HCT116 (cell line): Measurements from ENCODE around the gene AFTPH. TPM values are rescaled to one million over a fixed set of nuclear protein-coding genes. Genes with fewer than 3 reads are reported as not detected.

ENCODE experiments used
- ATAC-seq: fragments of 200-7000 bp; cut with Tn5 transposase; 2 replicates; pipeline ENCODE4 v1.9.1; 2020; ENCODE audit warnings: mild to moderate bottlenecking, moderate library complexity
- BruUV-seq: library from RNA; stranded (reverse); fragments of 400-500 nt; replicated peaks from 2 replicates; lab custom pipeline; 2021; lab: Mats Ljungman, UMichigan
- CTCF ChIA-PET: fragments of 300-600 bp; sonication (Branson Sonifier 250); formaldehyde crosslinking; loops from one replicate; lab custom pipeline; 2021; ENCODE audit warnings: antibody characterized with exemption; lab: Charles Lee
- POLR2A ChIA-PET: fragments of 300-600, 350-600 bp; sonication (Branson Sonifier 250); formaldehyde crosslinking; loops from one replicate; lab custom pipeline; 2021; ENCODE audit warnings: antibody characterized with exemption; lab: Charles Lee
- RAD21 ChIA-PET, 2 experiments: fragments of 300-600 bp; sonication (Branson Sonifier 250); formaldehyde crosslinking; loops; one replicate each; lab custom pipeline; 2023; ENCODE audit warnings: low total read pairs in 2 of 2; ENCODE audit not compliant: uncharacterized antibody in 2 of 2, unreplicated experiment in 2 of 2, low non-redundant PET in 1 of 2; lab: Charles Lee
- DNase-seq: peaks from one replicate; pipeline ENCODE4 v3.0.0-alpha.2; 2010; ENCODE audit warnings: low read depth, low spot score
- H2AFZ ChIP-seq: fragments of 200-600 bp; shearing (Covaris generic), sonication (generic); 2 replicates; pipeline ENCODE4 v1.6.1; 2017; ENCODE audit warnings: low read depth, mixed run types, mixed read lengths, antibody characterized with exemption, low read length; ENCODE audit not compliant: poor library complexity, severe bottlenecking
- H3K27ac ChIP-seq: 2 replicates; pipeline ENCODE4 v1.5.1; 2012; ENCODE audit warnings: low read depth, low read length
- H3K27me3 ChIP-seq: fragments of 200-600 bp; sonication (generic); 2 replicates; pipeline ENCODE4 v1.6.1; 2016; ENCODE audit warnings: mixed run types, low read length, mixed read lengths; ENCODE audit not compliant: insufficient read depth
- H3K36me3 ChIP-seq, 2 experiments: fragments of 200-500 bp in 1 of 2; fragments of 200-600 bp in 1 of 2; sonication (Bioruptor generic) in 1 of 2; sonication (generic) in 1 of 2; 2 replicates each; pipeline versions ENCODE4 v1.5.1 to v1.6.1; 2014 to 2016; ENCODE audit warnings: low read length in 2 of 2, inconsistent platforms in 1 of 2, mixed read lengths in 1 of 2, mixed run types in 1 of 2; ENCODE audit not compliant: insufficient read depth in 2 of 2, control insufficient read depth in 1 of 2
- H3K4me1 ChIP-seq, 2 experiments: fragments of 200-600 bp in 1 of 2; sonication (generic) in 1 of 2; 2 replicates each; pipeline versions ENCODE4 v1.5.1 to v1.6.1; 2012 to 2017; ENCODE audit warnings: low read length in 2 of 2, inconsistent platforms in 1 of 2, mild to moderate bottlenecking in 1 of 2, mixed read lengths in 1 of 2, mixed run types in 1 of 2, moderate library complexity in 1 of 2; ENCODE audit not compliant: insufficient read depth in 2 of 2, control insufficient read depth in 1 of 2
- H3K4me2 ChIP-seq: fragments of 200-600 bp; sonication (generic); 2 replicates; pipeline ENCODE4 v1.6.1; 2017; ENCODE audit warnings: mixed run types, low read length, mixed read lengths
- H3K4me3 ChIP-seq, 2 experiments: fragments of 200-600 bp in 1 of 2; sonication (generic) in 1 of 2; replicated peaks in 1 of 2; 2 replicates each; pipeline ENCODE4 v1.5.1; 2011 to 2016; ENCODE audit warnings: low read length in 2 of 2, control low read depth in 1 of 2, low read depth in 1 of 2, mild to moderate bottlenecking in 1 of 2, mixed read lengths in 1 of 2, mixed run types in 1 of 2
- H3K79me2 ChIP-seq: fragments of 200-600 bp; sonication (generic); 2 replicates; pipeline ENCODE4 v1.6.1; 2017; ENCODE audit warnings: mild to moderate bottlenecking, mixed run types, low read length, moderate library complexity, mixed read lengths; ENCODE audit not compliant: insufficient read depth
- H3K9ac ChIP-seq: fragments of 200-600 bp; sonication (generic); 2 replicates; pipeline ENCODE4 v1.6.1; 2016; ENCODE audit warnings: low read length, mixed read lengths
- H3K9me2 ChIP-seq: fragments of 200-600 bp; sonication (generic), shearing (Covaris generic); 2 replicates; pipeline ENCODE4 v1.6.1; 2017; ENCODE audit warnings: mixed run types, mild to moderate bottlenecking, moderate library complexity; ENCODE audit not compliant: insufficient read depth
- H3K9me3 ChIP-seq, 2 experiments: fragments of 200-500 bp in 1 of 2; fragments of 200-600 bp in 1 of 2; sonication (Bioruptor generic) in 1 of 2; sonication (generic) in 1 of 2; 2 replicates each; pipeline ENCODE4 v1.6.1; 2014 to 2017; ENCODE audit warnings: low read length in 2 of 2, mixed read lengths in 2 of 2, inconsistent platforms in 1 of 2, low read depth in 1 of 2, mild to moderate bottlenecking in 1 of 2, mixed run types in 1 of 2, moderate library complexity in 1 of 2; ENCODE audit not compliant: control insufficient read depth in 1 of 2, insufficient read depth in 1 of 2
- H4K20me1 ChIP-seq: fragments of 200-600 bp; sonication (generic), shearing (Covaris generic); 2 replicates; pipeline ENCODE4 v1.6.1; 2017; ENCODE audit warnings: mixed run types, mild to moderate bottlenecking, moderate library complexity; ENCODE audit not compliant: insufficient read depth
- ATF3 ChIP-seq: IDR thresholded peaks from 2 replicates; pipeline ENCODE4 v1.6.1; 2012
- CBX3 ChIP-seq: IDR thresholded peaks from 2 replicates; pipeline ENCODE4 v1.6.1; 2012; ENCODE audit warnings: low read depth
- EGR1 ChIP-seq: IDR thresholded peaks from 2 replicates; pipeline ENCODE4 v1.6.1; 2012; ENCODE audit warnings: low read depth
- ELF1 ChIP-seq: IDR thresholded peaks from 2 replicates; pipeline ENCODE4 v1.6.1; 2012; ENCODE audit warnings: low read depth, borderline replicate concordance
- EZH2 ChIP-seq: fragments of 200-600 bp; sonication (generic); IDR thresholded peaks from 2 replicates; pipeline ENCODE4 v1.6.1; 2017; ENCODE audit warnings: antibody characterized with exemption, mixed run types
- EZH2phosphoT487 ChIP-seq: fragments of 200-600 bp; IDR thresholded peaks from 2 replicates; pipeline ENCODE4 v1.6.1; 2018; ENCODE audit warnings: antibody characterized with exemption, borderline replicate concordance
- JUND ChIP-seq: IDR thresholded peaks from 2 replicates; pipeline ENCODE4 v1.6.1; 2012
- POLR2AphosphoS5 ChIP-seq: IDR thresholded peaks from 2 replicates; pipeline ENCODE4 v1.6.1; 2011; ENCODE audit warnings: mild to moderate bottlenecking, low read depth, low read length, moderate library complexity
- REST ChIP-seq: IDR thresholded peaks from 2 replicates; pipeline ENCODE4 v1.6.1; 2012; ENCODE audit warnings: low read depth
- SIN3A ChIP-seq: IDR thresholded peaks from 2 replicates; pipeline ENCODE4 v1.6.1; 2012; ENCODE audit warnings: low read depth
- SRF ChIP-seq: IDR thresholded peaks from 2 replicates; pipeline ENCODE4 v1.6.1; 2012; ENCODE audit warnings: low read depth
- TCF7L2 ChIP-seq: IDR thresholded peaks from 2 replicates; pipeline ENCODE4 v1.7.0; 2011; ENCODE audit warnings: borderline replicate concordance, inconsistent platforms; ENCODE audit not compliant: insufficient read depth, insufficient read length; ENCODE audit errors: extremely low read depth
- ZBTB33 ChIP-seq: IDR thresholded peaks from 2 replicates; pipeline ENCODE4 v1.6.1; 2011; ENCODE audit warnings: mild to moderate bottlenecking, low read length, moderate library complexity; ENCODE audit not compliant: insufficient replicate concordance; ENCODE audit errors: extremely low read depth
- ZFX ChIP-seq: fragments of 450-650 bp; IDR thresholded peaks from 2 replicates; pipeline ENCODE4 v1.6.1; 2017
- ZNF274 ChIP-seq: fragments of 200-500 bp; sonication (Bioruptor generic); IDR thresholded peaks from 2 replicates; pipeline ENCODE4 v1.6.1; 2014; ENCODE audit warnings: mild to moderate bottlenecking, low read depth, low read length, inconsistent platforms
- intact Hi-C: fragments of 100-400 bp; cut with micrococcal nuclease; formaldehyde crosslinking; loops from 2 replicates; pipeline ENCODE4 v1.10.0; 2022
- total RNA-seq: library from RNA; stranded (reverse); gene quantifications from one replicate; pipeline ENCODE4 v1.2.1, GENCODE V29; 2021; ENCODE audit not compliant: unreplicated experiment

The AFTPH gene
- total RNA-seq, 1 experiment from 2014 or later: 23.6 TPM

GRCh38 chr2:64605991-64606478 is 81.9 kb downstream of the AFTPH start:
- no peaks in the 10 kb centered on the region for H4K20me1 ChIP-seq
- H3K9me2 ChIP-seq: no peaks in the 10 kb centered on the region
- no peak overlapping the region for H2AFZ ChIP-seq
- ChIA-PET RAD21 (no interaction called here), POLR2A (no interaction called here), CTCF (no interaction called here)
- H3K79me2 ChIP-seq: no peaks in the 10 kb centered on the region
- no peaks in the 10 kb centered on the region for H3K36me3 ChIP-seq
- H3K27me3 ChIP-seq: no peaks in the 10 kb centered on the region
- H3K4me3 ChIP-seq: no peak overlapping the region
- H3K4me1 ChIP-seq: peaks cover 0 to 5% of the 10 kb centered on the region in 2 experiments; a peak in 1 of 4 replicates
- no peak for TF ChIP-seq ELF1
- no peak for TF ChIP-seq TCF7L2
- no peak for TF ChIP-seq SRF
- no peak for TF ChIP-seq POLR2AphosphoS5
- TF ChIP-seq ZNF274: no peak
- no peak for TF ChIP-seq REST
- no peak for TF ChIP-seq SIN3A
- no peak for TF ChIP-seq ATF3
- TF ChIP-seq CBX3: no peak
- no peak for TF ChIP-seq EGR1
- TF ChIP-seq ZBTB33: no peak
- no peak for TF ChIP-seq ZFX
- no peak for TF ChIP-seq JUND
- no peak for TF ChIP-seq EZH2phosphoT487
- no peak for TF ChIP-seq EZH2
- ATAC-seq (no peak; the same call in 1 of the 2 replicates), DNase-seq (no peak)
- intact Hi-C loops: no loop called here
- BruUV-seq: no TSS peak
- no peak overlapping the region for H3K4me2 ChIP-seq
- H3K9ac ChIP-seq: no peak overlapping the region
- no peak overlapping the region for H3K27ac ChIP-seq
- H3K9me3 ChIP-seq: no peaks in the 10 kb centered on the region; a peak in 1 of 4 replicates
